Measurements from ENCODE around the gene ZNF20.
"Not testable (repeated sequence)": the region's sequence is repeated elsewhere in the genome, so short reads cannot be mapped to it uniquely, and the experiment has no call there.

Gene ZNF20

DNA sequence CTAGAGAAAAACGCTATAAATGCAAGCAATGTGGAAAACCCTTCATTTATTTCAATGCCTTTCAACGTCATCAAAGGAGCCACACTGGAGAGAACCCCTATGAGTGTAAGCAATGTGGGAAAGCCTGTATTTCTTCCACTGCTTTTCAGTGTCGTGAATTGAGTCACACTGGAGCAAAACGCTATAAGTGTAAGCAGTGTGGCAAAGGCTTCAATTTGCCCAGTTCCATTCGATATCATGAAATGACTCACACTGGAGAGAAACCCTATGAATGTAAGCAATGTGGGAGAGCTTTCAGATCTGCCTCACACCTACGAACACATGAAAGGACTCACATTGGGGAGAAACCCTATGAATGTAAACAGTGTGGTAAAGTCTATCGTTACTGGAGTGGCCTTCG lies 27.4 kb downstream of the ZNF20 start:
- no peak for DNase-seq (ENCODE audit: low read depth, low spot score)

DNA sequence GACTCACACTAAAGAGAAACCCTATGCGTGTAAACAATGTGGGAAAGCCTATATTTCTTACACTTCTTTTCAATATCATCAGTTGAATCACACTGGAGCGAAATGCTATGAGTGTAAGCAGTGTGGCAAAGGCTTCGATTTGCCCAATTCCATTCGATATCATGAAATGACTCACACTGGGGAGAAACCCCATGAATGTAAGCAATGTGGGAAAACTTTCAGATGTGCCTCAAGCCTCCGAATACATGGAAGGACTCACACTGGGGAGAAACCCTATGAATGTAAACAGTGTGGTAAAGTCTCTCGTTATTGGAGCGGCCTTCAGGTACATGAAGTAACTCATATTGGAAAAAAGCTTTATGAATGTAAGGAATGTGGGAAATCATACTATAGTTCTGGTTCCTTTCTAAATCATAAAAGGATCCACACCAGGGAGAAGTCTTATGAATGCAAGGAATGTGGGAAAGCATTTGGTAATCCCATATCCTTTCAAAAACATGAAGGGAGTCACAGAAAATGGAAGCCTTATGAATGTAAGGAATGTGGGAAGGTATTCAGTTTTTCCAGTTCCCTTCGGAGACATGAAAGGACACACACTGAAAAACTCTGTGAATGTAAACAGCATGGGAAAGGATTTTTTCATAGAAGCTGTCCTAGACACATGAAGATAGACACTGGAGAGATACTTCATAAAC lies 28.1 kb downstream of the ZNF20 start:
- no peak for DNase-seq (ENCODE audit: low read depth, low spot score)

DNA sequence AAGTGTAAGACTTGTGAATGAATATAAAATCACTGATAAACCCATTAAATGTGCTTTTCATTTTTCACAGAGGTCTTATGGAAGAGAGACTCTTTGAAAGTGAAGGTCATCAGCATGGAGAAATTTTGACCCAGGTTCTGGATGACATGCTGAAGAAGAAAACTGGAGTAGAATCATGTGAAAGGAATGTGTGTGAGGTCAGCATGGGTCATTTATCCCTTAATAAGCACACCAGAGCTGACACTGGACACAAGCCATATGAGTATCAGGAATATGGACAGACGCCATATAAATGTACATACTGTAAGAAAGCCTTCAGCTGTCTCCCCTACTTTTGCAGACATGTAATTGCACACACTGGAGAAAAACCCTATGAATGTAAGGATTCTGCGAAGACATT lies 29.0 kb downstream of the ZNF20 start:
- no peak for DNase-seq (ENCODE audit: low read depth, low spot score)

DNA sequence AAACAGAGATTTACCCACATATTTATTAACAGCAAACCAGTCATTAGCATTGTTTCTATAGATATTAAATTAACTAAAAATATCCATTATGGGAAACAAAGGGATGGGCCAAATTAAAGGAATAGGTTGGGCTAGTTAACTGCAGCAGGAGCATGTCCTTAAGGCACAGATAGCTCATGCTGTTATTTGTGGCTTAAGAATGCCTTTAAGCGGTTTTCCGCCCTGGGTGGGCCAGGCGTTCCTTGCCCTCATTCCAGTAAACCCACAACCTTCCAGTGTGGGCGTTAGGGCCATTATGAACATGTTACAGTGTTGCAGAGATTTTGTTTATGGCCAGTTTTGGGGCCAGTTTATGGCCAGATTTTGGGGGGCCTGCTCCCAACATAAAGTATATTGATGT lies 36.2 kb downstream of the ZNF20 start:
- not testable (repeated sequence) for DNase-seq (ENCODE audit: low read depth, low spot score)

DNA sequence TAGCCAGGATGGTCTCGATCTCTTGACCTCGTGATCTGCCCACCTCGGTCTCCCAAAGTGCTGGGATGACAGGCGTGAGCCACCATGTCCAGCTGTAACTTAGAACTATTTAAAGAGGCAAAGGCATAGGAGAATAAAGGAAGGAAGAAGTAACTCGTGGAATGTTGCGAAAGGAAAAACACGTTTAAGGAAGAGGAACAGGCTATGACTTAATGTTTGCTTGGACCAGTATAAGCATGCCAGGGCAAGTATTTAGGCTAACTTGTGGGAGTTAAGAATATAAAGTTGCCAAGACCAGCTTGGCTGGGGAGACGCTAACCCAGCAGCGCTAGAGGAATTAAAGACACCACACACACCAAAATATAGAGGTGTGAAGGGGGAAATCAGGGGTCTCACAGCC lies 42.1 kb downstream of the ZNF20 start:
- no peak for DNase-seq (ENCODE audit: low read depth, low spot score)

DNA sequence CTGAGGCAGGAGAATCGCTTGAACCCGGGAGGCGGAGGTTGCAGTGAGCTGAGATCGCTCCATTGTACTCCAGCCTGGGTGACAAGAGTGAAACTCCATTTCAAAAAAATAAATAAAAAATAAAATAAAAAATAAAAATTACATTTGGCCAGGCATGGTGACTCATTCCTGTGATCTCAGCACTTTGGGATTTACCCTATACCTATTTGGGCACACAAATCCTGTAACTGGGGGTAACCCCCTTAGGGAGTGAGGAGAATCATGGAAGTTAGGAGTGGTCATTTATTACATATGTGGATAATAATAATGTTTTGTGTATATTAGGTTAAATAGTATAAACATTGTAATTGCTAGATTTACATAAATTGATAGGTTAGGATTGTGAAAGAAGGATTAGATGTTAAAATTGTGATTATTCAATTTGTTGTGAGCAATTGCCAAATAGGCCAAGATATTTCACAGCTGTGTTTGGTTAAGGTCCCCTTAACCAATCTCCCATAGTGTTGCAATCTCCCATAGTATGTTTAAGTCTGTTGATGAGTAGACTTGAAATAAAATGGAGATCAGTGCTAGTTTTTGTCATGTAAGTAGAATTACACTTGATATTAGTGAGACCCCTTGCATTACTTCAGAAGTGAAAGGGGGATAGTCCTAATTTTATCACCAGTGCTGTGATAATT lies 44.9 kb downstream of the ZNF20 start:
- DNase-seq (ENCODE audit: low read depth, low spot score): no peak

DNA sequence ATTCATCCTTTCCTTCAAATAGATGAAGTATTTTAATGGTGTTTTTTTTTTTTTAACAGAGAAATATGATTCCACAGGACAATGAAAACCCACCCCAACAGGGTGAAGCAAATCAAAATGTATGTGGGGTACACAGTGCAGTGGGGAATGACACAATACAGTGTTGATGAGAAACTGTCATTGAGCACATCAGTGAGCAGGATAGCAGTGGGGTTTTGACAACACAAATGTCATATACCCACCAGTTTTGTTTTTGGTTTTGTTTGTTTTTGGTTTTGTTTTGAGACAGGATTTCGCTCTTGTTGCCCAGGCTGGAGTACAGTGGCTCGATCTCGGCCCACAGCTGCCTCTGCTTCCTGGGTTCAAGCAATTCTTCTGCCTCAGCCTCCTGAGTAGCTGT lies 46.4 kb downstream of the ZNF20 start:
- DNase-seq (ENCODE audit: low read depth, low spot score): no peak

DNA sequence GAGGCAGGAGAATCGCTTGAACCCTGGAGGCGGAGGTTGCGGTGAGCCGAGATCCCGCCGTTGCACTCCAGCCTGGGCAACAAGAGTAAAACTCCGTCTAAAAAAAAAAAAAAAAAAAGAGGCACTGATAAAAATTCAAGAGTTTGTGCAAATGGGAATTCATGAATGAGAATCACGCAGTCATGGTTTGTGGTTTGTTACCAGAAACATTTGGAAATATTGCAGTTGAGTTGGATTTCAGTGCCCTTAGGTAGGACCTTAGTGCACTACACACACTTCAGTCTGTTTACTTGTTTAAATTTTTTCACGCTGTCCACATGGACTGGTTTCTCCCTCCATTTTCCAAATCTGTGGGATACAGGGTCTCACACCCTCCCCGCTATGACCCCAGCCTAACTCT lies 47.2 kb downstream of the ZNF20 start:
- DNase-seq (ENCODE audit: low read depth, low spot score): no peak

DNA sequence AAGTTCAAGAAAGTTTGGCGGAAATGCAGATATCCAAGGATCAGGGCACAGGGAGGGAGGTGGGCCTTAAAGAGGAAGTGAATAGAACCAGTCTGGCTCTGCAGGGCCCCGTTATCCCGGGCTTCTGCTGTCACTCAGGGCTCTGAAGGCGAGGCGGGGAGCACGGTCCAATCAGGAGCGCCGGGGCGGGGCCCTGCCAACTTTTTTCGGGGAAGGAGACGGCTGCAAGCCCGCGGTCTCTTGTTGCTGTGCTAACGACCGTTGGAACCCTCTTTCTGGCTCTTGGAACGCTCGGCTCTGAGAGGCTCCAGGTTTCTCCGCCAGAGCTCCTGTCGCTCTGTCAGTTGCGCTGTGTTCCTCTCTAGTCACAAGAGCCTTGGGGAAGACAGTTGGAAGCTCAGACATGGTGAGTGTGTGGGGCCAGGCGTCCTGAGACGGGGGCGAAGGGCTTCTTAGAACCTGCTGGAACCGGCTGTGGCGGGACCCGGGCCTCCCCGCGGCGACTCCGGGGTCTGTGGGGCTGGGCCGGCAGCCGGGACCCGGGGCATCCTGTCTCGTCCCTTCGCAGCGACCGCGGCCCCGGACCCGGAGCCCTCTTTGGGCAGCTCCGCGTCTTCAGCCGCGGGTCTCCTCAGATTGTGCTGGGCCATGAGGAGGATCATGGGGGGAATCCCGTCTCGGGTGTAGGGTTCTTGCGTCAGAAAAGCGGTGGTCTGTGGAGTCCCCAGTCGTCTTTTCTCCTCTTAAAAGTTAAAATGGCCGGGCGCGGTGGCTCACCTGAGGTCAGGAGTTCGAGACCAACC lies 47.9 kb downstream of the ZNF20 start:
- peak; percentile 4 for DNase-seq (ENCODE audit: low read depth, low spot score)

DNA sequence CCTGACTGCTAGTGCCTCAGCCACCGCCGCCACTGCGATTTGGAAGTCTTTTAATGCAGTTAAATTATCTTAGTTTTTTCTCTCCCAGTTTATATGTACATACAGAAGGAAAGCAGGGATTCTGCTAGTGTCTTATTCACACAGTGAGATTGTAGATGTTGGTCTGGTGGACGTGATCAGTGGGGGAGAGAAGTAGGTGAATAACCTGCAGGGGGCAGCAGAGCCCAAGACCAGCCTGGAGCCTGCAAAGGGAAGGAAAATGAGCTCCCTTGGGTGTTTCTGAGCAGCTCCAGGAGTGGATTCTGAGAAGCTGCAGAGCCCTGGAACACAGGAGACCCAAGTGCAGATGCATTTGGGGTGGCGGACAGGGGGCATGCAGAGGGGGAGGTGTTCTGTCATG lies 49.3 kb downstream of the ZNF20 start:
- DNase-seq (ENCODE audit: low read depth, low spot score): peak; percentile 13

DNA sequence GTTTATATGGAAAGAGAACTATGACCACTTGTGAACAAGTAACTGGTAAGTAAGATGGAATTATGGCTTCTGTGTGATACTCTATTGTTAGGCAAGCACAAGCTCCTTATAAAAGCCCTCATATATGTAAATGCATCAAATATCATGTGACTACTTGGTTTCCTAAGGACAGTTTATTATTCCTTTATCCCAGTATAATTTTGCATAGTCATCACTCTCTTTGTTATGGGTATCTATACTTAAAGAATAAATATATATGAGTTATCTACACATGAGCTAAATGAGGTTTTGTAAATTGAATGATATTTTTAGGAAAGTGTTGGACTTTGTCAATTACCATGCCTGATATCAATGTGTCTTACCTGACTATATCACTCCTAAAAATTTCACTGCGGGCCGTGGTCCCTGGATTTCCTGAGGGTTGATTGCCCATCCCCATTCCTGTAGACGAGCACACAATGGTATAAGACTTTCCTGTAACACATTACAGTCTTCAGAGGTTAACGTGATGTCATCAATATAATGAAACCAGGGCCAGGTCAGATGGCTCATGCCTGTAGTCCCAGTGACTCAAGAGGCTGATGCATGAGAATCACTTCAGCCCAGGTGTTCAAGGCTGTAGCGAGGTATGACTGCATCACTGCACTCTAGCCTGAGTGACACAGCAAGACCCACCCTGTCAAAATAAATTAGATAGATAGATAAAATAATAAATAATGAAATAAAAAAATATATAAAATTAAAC lies 54.9 kb downstream of the ZNF20 start:
- DNase-seq (ENCODE audit: low read depth, low spot score): no peak

DNA sequence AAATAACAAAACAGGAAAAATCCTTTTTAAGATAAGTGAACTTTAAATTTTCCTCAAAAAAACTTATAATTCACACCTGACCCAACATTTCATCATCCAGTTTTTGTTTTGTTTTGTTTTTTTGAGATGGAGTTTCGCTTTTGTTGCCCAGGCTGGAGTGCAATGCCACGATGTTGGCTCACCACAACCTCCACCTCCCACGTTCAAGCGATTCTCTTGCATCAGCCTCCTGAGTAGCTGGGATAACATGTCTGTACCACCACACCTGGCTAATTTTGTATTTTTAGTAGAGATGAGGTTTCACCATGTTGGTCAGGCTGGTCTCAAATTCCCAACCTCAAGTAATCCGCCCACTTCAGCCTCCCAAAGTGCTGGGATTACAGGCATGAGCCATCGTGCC lies 56.8 kb downstream of the ZNF20 start:
- not testable (repeated sequence) for DNase-seq (ENCODE audit: low read depth, low spot score)

All from activated CD4-positive, CD25-positive, alpha-beta regulatory T cell treated with anti-CD3 and anti-CD28 coated beads, Interleukin-2, amount 50 U/mL, for 16 hours (primary cell).